HUES48 (cell line): Measurements from ENCODE around the gene MAGI1.
A peak's percentile ranks its signal among the peaks of the same experiment; 100 is the strongest.

Experiments used
- H3K27ac ChIP-seq: one replicate; pipeline ENCODE4 v1.7.0; 2013; ENCODE audit warnings: low read depth, low read length, inconsistent platforms
- H3K27me3 ChIP-seq: 2 replicates; pipeline ENCODE4 v1.6.1; 2013; ENCODE audit warnings: mild to moderate bottlenecking, low read length; ENCODE audit not compliant: control insufficient read depth, insufficient read depth
- H3K36me3 ChIP-seq: 2 replicates; pipeline ENCODE4 v1.6.1; 2013; ENCODE audit warnings: low read length; ENCODE audit not compliant: control insufficient read depth, insufficient read depth
- H3K4me1 ChIP-seq: 2 replicates; pipeline ENCODE4 v1.6.1; 2013; ENCODE audit warnings: mild to moderate bottlenecking, low read length; ENCODE audit not compliant: control insufficient read depth, insufficient read depth
- H3K4me3 ChIP-seq: 2 replicates; pipeline ENCODE4 v1.5.1; 2013; ENCODE audit warnings: mild to moderate bottlenecking, low read depth, low read length
- H3K9ac ChIP-seq: 2 replicates; pipeline ENCODE4 v1.6.1; 2013; ENCODE audit warnings: mild to moderate bottlenecking, low read depth, low read length, moderate library complexity
- H3K9me3 ChIP-seq: 2 replicates; pipeline ENCODE4 v1.6.1; 2013; ENCODE audit warnings: low read length; ENCODE audit not compliant: control insufficient read depth, insufficient read depth

Gene MAGI1

DNA sequence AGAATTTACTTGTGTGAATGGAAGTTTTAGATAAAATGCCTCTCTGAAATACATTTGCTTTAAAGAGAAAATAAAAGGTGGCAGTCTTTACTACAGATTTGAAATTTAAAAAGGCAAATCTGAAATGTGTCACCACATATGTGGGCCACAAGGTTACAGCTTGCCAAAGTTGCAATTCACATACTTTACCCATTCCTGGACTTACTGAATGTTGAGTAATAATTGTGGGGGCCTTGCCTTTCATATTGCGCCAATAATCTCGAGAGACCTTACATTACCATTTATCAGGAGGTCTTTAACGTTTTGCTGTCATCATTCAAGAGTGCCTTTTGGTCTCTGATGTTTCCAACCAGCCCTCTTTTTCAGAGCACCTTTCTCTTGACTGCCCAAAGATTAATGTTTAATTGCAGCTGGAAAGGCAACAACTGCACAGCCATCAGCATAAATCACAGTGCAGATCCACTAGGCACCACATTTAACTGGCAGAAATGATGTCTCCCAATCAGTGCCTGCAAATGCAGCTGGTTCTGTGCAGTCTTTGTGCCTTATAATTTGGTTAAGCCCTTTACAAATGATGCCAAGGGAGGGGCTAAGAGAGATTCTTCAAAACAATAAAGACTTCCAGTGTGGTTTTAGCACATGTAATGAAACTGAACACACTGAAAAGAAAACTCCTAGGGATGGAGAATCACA lies 206.8 kb downstream of the MAGI1 start:
- Histone ChIP-seq H3K4me3 (no peak overlapping the region), H3K27ac (no peak overlapping the region), H3K9ac (no peak overlapping the region)

GRCh38 chr3:65830948-65831732 lies 207.6 kb downstream of the MAGI1 start:
- Histone ChIP-seq H3K9ac (no peak overlapping the region), H3K27me3 (no peaks in the 10 kb centered on the region), H3K4me1 (peaks cover 58% of the 10 kb centered on the region), H3K27ac (no peak overlapping the region), H3K9me3 (no peaks in the 10 kb centered on the region), H3K36me3 (no peaks in the 10 kb centered on the region), H3K4me3 (no peak overlapping the region)

More for the DNA sequence above, 206.8 kb downstream of the MAGI1 start:
- Histone ChIP-seq H3K4me1 (peaks cover 58% of the 10 kb centered on the region), H3K36me3 (no peaks in the 10 kb centered on the region), H3K27me3 (no peaks in the 10 kb centered on the region), H3K9me3 (no peaks in the 10 kb centered on the region)

- H3K27ac ChIP-seq: peak overlapping the region; percentile 7
- no peaks in the 10 kb centered on the region for H3K9me3 ChIP-seq
- H3K9ac ChIP-seq: no peak overlapping the region
- H3K36me3 ChIP-seq: no peaks in the 10 kb centered on the region
- no peak overlapping the region for H3K4me3 ChIP-seq
- no peaks in the 10 kb centered on the region for H3K27me3 ChIP-seq
- peaks cover 43% of the 10 kb centered on the region for H3K4me1 ChIP-seq
Measured at GRCh38 chr3:65829228-65829627, 209.5 kb downstream of the MAGI1 start.

DNA sequence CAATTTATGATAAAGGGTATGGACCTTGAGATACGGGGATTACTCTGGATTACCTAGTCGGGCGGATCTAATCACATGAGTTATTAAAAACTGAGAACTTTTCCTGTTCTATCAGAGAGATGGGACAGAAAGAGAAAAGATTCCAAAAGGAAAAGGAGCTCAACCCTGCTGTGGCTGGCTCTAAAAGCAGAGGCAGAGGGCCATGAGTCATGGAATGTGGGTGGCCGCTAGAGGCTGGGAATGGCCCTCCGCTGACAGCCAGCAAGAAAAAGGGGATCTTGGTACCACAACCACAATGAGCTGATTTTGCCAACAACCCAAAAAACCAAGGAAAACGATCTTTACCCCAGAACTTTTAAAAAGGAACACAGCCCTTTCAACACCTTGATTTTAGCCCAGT lies 210.0 kb downstream of the MAGI1 start:
- H3K9me3 ChIP-seq: no peaks in the 10 kb centered on the region
- no peaks in the 10 kb centered on the region for H3K36me3 ChIP-seq
- peak overlapping the region; percentile 7 for H3K27ac ChIP-seq
- H3K27me3 ChIP-seq: no peaks in the 10 kb centered on the region
- H3K9ac ChIP-seq: no peak overlapping the region
- H3K4me3 ChIP-seq: no peak overlapping the region
- H3K4me1 ChIP-seq: peaks cover 39% of the 10 kb centered on the region

- H3K36me3 ChIP-seq: no peaks in the 10 kb centered on the region
- no peak overlapping the region for H3K27ac ChIP-seq
- no peaks in the 10 kb centered on the region for H3K9me3 ChIP-seq
- no peaks in the 10 kb centered on the region for H3K27me3 ChIP-seq
- H3K4me1 ChIP-seq: peaks cover 35% of the 10 kb centered on the region
- no peak overlapping the region for H3K9ac ChIP-seq
- no peak overlapping the region for H3K4me3 ChIP-seq
Measured at GRCh38 chr3:65827076-65827475, 211.6 kb downstream of the MAGI1 start.

DNA sequence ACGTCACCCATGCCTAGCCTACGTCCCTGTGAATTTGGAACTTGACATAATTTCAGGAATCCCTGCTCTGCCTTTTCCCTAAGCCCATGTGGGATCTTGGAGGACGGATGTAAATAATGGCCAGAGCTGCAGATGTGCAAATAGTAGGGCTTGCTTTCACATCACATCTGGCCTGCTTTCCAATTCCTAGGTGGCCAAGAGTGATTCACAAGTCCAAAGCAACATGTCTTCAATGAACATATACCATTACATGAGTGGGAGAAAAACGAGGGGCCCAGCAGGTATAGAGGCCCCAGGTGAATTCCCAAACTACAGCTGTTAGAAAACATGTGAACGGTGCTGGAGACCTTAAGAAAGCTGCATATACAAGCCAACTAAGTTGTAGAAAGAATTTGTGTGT lies 214.6 kb downstream of the MAGI1 start:
- Histone ChIP-seq H3K9me3 (no peaks in the 10 kb centered on the region), H3K9ac (no peak overlapping the region), H3K36me3 (no peaks in the 10 kb centered on the region), H3K27me3 (peaks cover 11% of the 10 kb centered on the region), H3K27ac (no peak overlapping the region), H3K4me3 (no peak overlapping the region), H3K4me1 (peaks cover 17% of the 10 kb centered on the region)

DNA sequence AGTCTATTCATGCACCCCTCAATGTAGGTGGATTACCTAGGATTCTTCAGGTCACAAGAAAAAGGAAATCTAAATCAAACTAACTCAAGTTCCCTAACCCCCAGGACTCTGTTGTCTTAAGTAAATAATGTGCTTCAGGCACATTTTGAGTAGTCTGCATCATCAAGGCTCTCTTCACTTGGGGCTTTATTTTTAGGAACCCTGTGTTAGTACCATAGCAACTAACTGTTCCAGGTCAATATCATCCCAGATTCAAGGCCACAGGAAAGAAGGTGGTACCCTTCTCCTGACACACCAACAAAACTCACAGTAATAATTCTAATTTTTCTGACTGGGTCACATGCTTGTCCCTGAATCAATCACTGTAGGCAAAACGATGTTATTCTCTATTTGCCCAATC lies 218.1 kb downstream of the MAGI1 start:
- Histone ChIP-seq H3K9me3 (no peaks in the 10 kb centered on the region), H3K36me3 (no peaks in the 10 kb centered on the region), H3K4me1 (peaks cover 26% of the 10 kb centered on the region), H3K27me3 (peaks cover 11% of the 10 kb centered on the region), H3K9ac (no peak overlapping the region), H3K4me3 (no peak overlapping the region), H3K27ac (no peak overlapping the region)

DNA sequence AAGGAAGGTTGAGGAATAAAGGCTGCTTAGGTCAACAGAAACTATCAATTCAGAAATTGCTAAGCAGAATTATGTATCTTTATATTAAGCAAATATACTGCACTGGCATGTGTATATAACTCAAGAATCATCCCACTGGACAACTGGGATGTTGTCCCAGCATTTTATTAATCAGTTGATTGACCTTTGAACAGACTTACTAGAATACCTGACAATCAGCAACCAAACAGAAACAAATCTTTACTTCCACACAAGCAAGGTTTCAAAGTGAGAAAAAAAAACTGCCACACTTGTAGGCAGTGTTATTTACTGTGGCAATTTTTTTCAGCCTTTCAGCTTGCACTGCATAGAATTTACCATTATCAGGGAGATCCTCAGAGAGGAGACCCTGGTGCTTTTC lies 218.8 kb downstream of the MAGI1 start:
- Histone ChIP-seq H3K27me3 (peaks cover 11% of the 10 kb centered on the region), H3K4me1 (peaks cover 33% of the 10 kb centered on the region), H3K9ac (no peak overlapping the region), H3K36me3 (no peaks in the 10 kb centered on the region), H3K9me3 (no peaks in the 10 kb centered on the region), H3K4me3 (no peak overlapping the region), H3K27ac (no peak overlapping the region)

- Histone ChIP-seq H3K4me1 (peaks cover 45% of the 10 kb centered on the region), H3K9me3 (no peaks in the 10 kb centered on the region), H3K4me3 (no peak overlapping the region), H3K27me3 (peaks cover 11% of the 10 kb centered on the region), H3K27ac (no peak overlapping the region), H3K36me3 (no peaks in the 10 kb centered on the region), H3K9ac (no peak overlapping the region)
Measured at GRCh38 chr3:65817553-65818126, 221.1 kb downstream of the MAGI1 start.

GRCh38 chr3:65816208-65816607 lies 222.5 kb downstream of the MAGI1 start:
- no peak overlapping the region for H3K27ac ChIP-seq
- peaks cover 4% of the 10 kb centered on the region; the same call in 1 of the 2 replicates for H3K27me3 ChIP-seq

More at GRCh38 chr3:65816208-65816607, 222.5 kb downstream of the MAGI1 start:
- H3K4me1 ChIP-seq: peaks cover 51% of the 10 kb centered on the region
- no peak overlapping the region for H3K9ac ChIP-seq
- H3K4me3 ChIP-seq: no peak overlapping the region
- no peaks in the 10 kb centered on the region for H3K9me3 ChIP-seq
- H3K36me3 ChIP-seq: no peaks in the 10 kb centered on the region
